Ureter (tissue), 1 donor: ENCODE measurements around the gene HECTD1. TPM values are rescaled to one million over a fixed set of nuclear protein-coding genes. Genes with fewer than 3 reads are reported as not detected.

Source experiments
- DNase-seq: peaks from one replicate; pipeline ENCODE4 v3.0.0-alpha.2; 2020; ENCODE audit warnings: low spot score
- total RNA-seq: library from RNA; stranded (reverse); gene quantifications from one replicate; pipeline ENCODE4 v1.2.4, GENCODE V29; 2023
- donor health status: DM: yes; HTN: yes; CAD: no.

Gene HECTD1
- total RNA-seq, 1 donor from 2014 or later, result 212 TPM

DNA sequence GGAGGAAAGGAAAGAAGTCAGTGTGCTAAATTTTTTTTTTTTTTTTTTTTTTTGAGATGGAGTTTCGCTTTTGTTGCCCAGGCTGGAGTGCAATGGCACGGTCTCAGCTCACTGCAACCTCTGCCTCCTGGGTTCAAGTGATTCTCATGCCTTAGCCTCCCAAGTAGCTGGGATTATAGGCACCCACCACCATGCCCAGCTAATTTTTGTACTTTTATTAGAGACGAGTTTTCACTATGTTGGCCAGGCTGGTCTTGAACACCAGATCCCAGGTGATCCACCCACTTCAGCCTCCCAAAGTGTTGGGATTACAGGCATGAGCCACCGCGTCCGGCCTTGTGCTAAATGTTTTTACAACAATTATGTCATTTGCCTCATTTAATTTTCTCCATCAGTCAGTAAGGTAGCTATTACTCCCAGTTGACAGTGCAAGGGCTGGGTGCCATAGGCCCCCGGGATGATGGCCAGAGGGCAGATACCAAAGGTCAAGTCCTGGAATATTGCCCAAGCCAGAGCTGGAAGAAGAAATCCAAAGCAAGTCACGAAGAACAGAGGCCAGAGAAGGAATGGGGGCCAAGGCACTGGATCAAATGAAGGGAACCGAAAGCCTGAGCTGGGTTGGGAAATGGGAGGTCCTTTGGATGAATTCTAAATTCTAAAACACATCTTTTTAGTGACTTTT is 154.5 kb downstream of the HECTD1 start:
- peak; percentile 77 for DNase-seq

GRCh38 chr14:31051511-31051910 is 156.1 kb downstream of the HECTD1 start:
- no peak for DNase-seq

GRCh38 chr14:31051023-31051422 is 156.6 kb downstream of the HECTD1 start:
- DNase-seq, result no peak

Other genes starting within 250 kb of the HECTD1 start
- 14.8 TPM for gene AP4S1, start 182.1 kb downstream of the HECTD1 start, total RNA-seq
- 57.6 TPM for gene STRN3, start 181.4 kb downstream of the HECTD1 start, total RNA-seq
- 38.5 TPM for gene HEATR5A, start 212.8 kb upstream of the HECTD1 start, total RNA-seq
- 24.9 TPM for gene DTD2, start 249.7 kb upstream of the HECTD1 start, total RNA-seq